GM21825 (cell line): ENCODE measurements around the gene URM1.

Experiments used
- ATAC-seq: cut with Tn5 transposase; IDR thresholded peaks from one replicate; pipeline ENCODE4 v1.9.1; 2021; ENCODE audit warnings: mild to moderate bottlenecking, moderate library complexity; ENCODE audit not compliant: unreplicated experiment

Gene URM1

GRCh38 chr9:128344931-128345605 is 26.1 kb upstream of the URM1 start:
- no peak for ATAC-seq

GRCh38 chr9:128349125-128349524 is 22.0 kb upstream of the URM1 start:
- no peak for ATAC-seq

- ATAC-seq = no peak
Observed at GRCh38 chr9:128349772-128350171, 21.4 kb upstream of the URM1 start.

DNA sequence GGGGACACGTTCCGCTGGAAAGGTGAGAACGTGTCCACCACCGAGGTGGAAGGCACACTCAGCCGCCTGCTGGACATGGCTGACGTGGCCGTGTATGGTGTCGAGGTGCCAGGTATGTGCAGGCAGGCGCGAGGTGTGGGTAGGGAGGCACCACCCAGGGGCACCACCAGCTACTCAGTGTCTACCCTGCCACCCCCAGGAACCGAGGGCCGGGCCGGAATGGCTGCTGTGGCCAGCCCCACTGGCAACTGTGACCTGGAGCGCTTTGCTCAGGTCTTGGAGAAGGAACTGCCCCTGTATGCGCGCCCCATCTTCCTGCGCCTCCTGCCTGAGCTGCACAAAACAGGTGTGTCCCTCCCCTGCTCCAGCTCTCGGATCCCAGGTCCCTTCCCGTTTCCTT is 15.7 kb upstream of the URM1 start:
- ATAC-seq = no peak

DNA sequence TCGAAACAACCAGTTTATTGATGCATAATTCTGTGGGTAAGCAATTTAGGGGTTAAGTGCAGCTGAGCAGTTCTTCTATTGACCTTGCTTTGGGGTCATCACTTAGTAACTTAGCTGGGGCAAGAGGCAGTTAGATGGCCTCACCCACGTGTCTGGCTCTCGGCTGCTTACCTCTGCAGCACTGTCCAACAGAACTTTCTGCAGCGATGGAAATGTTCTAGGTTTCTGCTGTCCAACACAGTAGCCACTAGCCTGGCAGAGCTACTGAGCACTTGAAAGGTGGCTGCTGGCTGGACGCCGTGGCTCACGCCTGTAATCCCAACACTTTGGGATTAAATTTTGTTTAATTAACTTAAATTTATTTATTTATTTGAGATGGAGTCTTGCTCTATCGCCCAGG is 13.1 kb upstream of the URM1 start:
- no peak for ATAC-seq

GRCh38 chr9:128358861-128359260 is 12.3 kb upstream of the URM1 start:
- ATAC-seq = no peak

GRCh38 chr9:128360826-128361225 is 10.3 kb upstream of the URM1 start:
- no peak for ATAC-seq

- ATAC-seq = no peak
Observed at GRCh38 chr9:128361296-128361985, 9.7 kb upstream of the URM1 start.

- peak; percentile 57 for ATAC-seq
Observed at GRCh38 chr9:128361986-128362646, 9.1 kb upstream of the URM1 start.

DNA sequence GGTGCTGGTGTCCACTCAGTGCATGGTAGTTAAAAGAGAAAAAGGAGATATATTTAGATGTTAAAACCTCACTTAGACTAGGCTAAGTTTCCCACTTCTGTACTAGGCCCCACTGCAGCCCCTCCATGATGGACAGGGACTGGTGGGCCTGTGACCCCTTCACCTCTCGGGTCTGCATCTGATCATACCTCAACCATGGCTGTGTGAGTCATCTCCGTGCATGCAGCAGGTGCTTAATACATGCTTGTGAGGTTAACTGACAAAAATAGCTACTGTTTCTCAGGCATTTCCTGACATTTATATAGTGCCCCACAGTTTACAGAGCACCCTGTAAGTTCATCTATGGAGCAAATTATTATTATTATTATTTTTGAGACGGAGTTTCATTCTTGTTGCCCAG is 8.4 kb upstream of the URM1 start:
- no peak for ATAC-seq

DNA sequence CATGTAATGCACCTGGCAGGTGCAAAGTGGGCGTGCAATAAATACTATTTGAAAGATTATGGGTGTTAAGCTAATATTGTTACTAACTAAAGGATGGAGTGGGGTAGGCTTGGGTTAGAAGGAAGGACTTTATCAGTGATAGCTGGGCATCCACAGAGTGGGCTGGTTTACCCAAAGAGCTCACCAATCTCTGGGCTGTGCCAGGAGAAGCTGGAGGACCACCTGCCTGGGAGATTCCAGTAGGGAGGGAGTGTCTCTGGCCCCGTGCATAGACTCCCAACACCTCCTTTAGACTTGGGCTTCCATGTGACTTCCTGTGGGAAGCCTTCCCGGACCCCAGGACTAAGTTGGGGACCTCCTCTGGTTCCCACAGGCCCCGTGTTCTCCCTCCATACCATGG is 5.6 kb upstream of the URM1 start:
- ATAC-seq = no peak

DNA sequence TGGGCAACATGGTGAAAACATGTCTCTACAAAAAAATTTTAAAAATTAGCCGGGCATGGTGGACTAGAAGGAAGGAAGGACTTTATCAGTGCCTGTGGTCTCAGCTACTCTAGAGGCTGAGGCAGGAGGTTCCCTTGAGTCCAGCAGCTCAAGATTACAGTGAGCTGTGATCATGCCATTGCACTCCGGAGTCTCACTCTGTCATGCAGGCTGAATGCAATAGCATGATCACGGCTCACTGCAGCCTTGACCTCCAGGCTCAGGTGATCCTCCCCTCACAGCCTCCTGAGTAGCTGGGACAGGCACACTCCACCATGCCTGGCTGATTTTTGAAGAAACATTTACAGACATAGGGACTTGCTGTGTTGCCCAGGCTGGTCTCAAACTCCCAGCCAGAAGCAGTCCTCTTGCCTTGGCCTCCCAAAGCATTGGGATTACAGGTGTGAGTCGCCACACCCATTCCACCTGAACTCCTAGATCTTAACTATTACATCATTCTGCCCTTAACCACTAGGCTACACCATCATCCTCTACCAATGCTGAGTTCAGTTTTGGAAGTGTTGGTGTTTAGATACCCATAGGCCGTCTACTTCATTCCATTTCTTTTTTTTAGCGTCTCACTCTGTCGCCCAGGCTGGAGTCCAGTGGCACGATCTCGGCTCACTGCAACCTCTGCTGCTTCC is 2.0 kb upstream of the URM1 start:
- no peak for ATAC-seq

DNA sequence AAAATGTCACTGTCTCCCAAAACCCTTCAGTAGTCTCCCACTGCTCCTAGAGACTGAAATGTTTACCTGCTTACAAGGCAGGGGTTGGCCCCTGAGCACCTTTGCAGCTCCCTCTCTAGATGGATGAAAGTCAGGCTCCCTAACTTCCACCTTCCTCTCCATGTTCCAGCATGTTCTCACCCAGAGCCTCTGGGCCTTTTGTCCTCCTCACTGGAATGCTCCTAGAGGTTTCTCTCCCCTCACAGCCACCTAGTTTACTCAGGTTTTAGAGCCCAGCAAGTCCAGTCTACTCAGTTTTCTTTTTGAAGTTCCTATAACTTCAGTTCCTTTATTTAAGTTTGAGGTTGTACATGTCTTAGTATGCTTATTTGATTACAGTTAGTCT is 815 bp upstream of the URM1 start:
- no peak for ATAC-seq

GRCh38 chr9:128371630-128372117 is 500 bp downstream of the URM1 start:
- no peak for ATAC-seq

DNA sequence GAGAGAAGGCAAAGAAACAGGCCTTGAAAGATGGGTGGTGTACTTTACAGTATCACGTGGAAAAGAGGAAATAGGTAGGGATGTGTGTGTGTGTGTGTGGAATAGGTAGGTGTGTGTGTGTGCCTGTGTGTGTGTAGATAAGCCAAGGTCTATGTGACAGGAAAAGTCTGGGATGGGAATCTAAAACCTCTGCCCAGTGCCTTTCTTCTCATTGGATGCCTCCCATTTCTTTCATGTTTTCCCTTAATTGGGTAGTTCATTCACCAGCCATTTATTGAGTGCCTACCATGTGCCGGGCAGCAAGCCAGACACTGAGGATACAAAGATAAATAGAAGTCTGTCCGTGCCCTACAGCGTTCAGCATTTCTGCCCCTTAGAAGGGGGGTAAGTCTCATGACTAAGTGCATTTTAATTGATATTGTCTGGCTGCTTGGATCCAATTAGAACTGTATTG is 1.0 kb downstream of the URM1 start:
- ATAC-seq = no peak

DNA sequence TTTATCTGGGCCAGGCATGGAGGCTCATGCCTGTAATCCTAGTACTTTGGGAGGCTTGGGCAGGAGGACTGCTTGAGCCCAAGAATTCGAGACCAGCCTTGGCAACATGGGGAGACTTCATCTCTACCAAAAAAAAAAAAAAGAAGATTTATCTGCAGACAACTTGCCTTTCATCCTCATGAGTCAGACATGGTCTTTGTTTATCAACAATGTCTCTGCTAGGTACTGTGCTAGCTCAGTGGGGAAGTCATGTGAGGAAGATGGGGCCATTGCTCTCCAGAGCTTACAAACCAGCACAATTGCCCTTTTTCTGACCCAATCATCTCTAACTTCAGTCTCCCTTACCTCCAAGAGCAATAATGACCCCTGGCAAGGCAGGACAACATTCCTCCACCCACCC is 1.6 kb downstream of the URM1 start:
- ATAC-seq = no peak

GRCh38 chr9:128374221-128374675 is 3.1 kb downstream of the URM1 start:
- no peak for ATAC-seq

DNA sequence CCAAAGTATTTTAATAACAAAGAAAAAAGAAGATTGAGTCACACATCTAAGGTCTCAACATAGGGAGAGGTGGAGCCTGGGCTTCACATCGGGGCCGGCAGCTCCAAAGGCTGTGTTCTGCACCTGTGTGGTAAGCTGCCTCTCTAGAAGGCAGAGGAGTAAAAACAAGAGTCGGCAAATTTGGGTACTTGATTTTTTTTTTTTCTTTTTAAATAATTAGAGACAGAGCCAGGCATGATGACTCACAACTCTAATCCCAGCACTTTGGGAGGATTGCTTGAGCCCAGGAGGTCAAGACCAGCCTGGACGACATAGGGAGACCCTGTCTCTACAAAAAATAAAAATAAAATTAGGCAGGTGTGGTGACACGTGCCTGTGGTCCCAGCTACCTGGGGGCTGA is 4.7 kb downstream of the URM1 start:
- ATAC-seq = no peak

GRCh38 chr9:128382261-128382660 is 11.1 kb downstream of the URM1 start:
- no peak for ATAC-seq

DNA sequence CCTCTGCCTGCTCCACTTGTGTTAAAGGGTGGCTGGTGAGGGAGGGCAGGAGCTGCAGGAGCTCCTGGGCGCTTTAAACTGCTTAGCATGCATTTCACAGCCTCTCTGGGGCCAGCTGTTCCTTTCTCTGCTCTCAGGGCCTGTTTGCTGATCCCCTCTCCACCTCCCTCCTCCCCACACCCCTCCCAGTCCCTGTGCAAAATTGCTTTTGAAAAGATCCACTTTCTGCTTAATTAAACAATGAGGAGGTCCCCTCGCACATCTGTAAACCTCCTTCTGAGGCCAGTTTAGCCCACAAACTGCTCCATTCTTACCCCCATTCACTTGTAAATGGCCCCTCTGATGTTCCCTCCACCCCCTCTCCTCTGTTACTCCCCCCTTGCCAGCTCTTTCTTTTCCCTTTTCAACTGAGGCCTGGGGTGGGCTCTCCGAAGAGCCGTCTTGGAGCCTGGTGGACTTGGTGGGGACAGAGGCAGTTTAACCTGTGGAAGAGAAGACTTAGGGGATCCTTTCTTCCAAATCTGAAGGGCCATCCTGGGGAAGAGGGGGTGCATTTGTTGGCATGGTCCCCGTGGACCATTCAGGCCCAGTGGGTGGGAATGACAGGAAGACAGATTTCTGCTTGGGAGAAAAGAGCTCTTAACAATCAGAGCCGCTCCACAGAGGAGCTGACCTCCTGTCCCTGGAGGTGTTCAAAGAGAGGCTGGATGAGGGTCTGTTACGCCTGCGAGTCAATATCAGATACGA is 12.0 kb downstream of the URM1 start:
- ATAC-seq = no peak

- no peak for ATAC-seq
Observed at GRCh38 chr9:128383791-128384190, 12.6 kb downstream of the URM1 start.
